HepG2 (cell line): Measurements from ENCODE around the gene PRDX5. TPM values are rescaled to one million over a fixed set of nuclear protein-coding genes. Genes with fewer than 3 reads are reported as not detected.

ENCODE experiments used
- AKAP8 ChIP-seq: sonication (generic); formaldehyde crosslinking; IDR thresholded peaks from 2 replicates; pipeline ENCODE4 v1.5.1; 2020; ENCODE audit warnings: mild to moderate bottlenecking, missing genetic modification reagents
- ATF3 ChIP-seq: sonication (generic); formaldehyde crosslinking; IDR thresholded peaks from 2 replicates; pipeline ENCODE4 v1.4.0; 2020; ENCODE audit warnings: missing genetic modification reagents
- BATF2 ChIP-seq: sonication (generic); formaldehyde crosslinking; IDR thresholded peaks from 2 replicates; pipeline ENCODE4 v1.8.0; 2022; ENCODE audit warnings: mild to moderate bottlenecking, missing genetic modification reagents, moderate library complexity
- BHLHE40 ChIP-seq: IDR thresholded peaks from 2 replicates; pipeline ENCODE4 v1.6.1; 2011; ENCODE audit warnings: low read length, improper control_type of control experiment
- DDIT3 ChIP-seq: sonication (generic); formaldehyde crosslinking; IDR thresholded peaks from 2 replicates; pipeline ENCODE4 v1.4.0; 2020; ENCODE audit warnings: mild to moderate bottlenecking, missing genetic modification reagents
- E2F5 ChIP-seq: sonication (generic); formaldehyde crosslinking; conservative IDR thresholded peaks from 2 replicates; pipeline ENCODE4 v1.4.0; 2020; ENCODE audit warnings: missing genetic modification reagents
- ELF1 ChIP-seq: sonication (generic); formaldehyde crosslinking; IDR thresholded peaks from 2 replicates; pipeline ENCODE4 v1.4.0; 2020; ENCODE audit warnings: missing genetic modification reagents
- IRF9 ChIP-seq: sonication (generic); formaldehyde crosslinking; IDR thresholded peaks from 2 replicates; pipeline ENCODE4 v1.8.0; 2022; ENCODE audit warnings: missing genetic modification reagents, mild to moderate bottlenecking, borderline replicate concordance
- ISX ChIP-seq: sonication (generic); formaldehyde crosslinking; conservative IDR thresholded peaks from 2 replicates; pipeline ENCODE4 v1.5.0; 2020; ENCODE audit warnings: missing genetic modification reagents
- JARID2 ChIP-seq: sonication (generic); formaldehyde crosslinking; IDR thresholded peaks from 2 replicates; pipeline ENCODE4 v1.8.1; 2023; ENCODE audit warnings: missing genetic modification reagents, inconsistent platforms; ENCODE audit not compliant: insufficient replicate concordance
- JDP2 ChIP-seq: sonication (generic); formaldehyde crosslinking; IDR thresholded peaks from 2 replicates; pipeline ENCODE4 v1.8.1; 2022; ENCODE audit warnings: missing genetic modification reagents, borderline replicate concordance
- KDM6A ChIP-seq: IDR thresholded peaks from 2 replicates; pipeline ENCODE4 v1.6.1; 2016; ENCODE audit warnings: low read depth
- MTERF4 ChIP-seq: sonication (generic); formaldehyde crosslinking; IDR thresholded peaks from 2 replicates; pipeline ENCODE4 v1.8.0; 2023; ENCODE audit warnings: mild to moderate bottlenecking, missing genetic modification reagents
- PITX1 ChIP-seq: sonication (generic); formaldehyde crosslinking; IDR thresholded peaks from 2 replicates; pipeline ENCODE4 v1.5.1; 2020; ENCODE audit warnings: mild to moderate bottlenecking, missing genetic modification reagents
- SCMH1 ChIP-seq: sonication (generic); formaldehyde crosslinking; IDR thresholded peaks from 2 replicates; pipeline ENCODE4 v1.9.0; 2021; ENCODE audit warnings: missing genetic modification reagents, mild to moderate bottlenecking, borderline replicate concordance
- SNAPC2 ChIP-seq: sonication (generic); formaldehyde crosslinking; IDR thresholded peaks from 2 replicates; pipeline ENCODE4 v1.8.1; 2022; ENCODE audit warnings: mild to moderate bottlenecking, missing genetic modification reagents
- THAP11 ChIP-seq: IDR thresholded peaks from 2 replicates; pipeline ENCODE4 v1.6.1; 2016; ENCODE audit warnings: missing biosample characterization, missing genetic modification reagents
- TMF1 ChIP-seq: sonication (generic); formaldehyde crosslinking; IDR thresholded peaks from 2 replicates; pipeline ENCODE4 v1.8.1; 2022; ENCODE audit warnings: low read depth, missing genetic modification reagents
- TRIM24 ChIP-seq: sonication (generic); formaldehyde crosslinking; IDR thresholded peaks from 2 replicates; pipeline ENCODE4 v1.8.0; 2022; ENCODE audit warnings: mild to moderate bottlenecking, missing genetic modification reagents
- U2AF1 ChIP-seq: fragments of 200-400 bp; formaldehyde crosslinking; optimal IDR thresholded peaks from 2 replicates; pipeline ENCODE3; 2017; ENCODE audit warnings: mild to moderate bottlenecking, low read depth, low read length
- ZNF10 ChIP-seq: sonication (generic); formaldehyde crosslinking; IDR thresholded peaks from 2 replicates; pipeline ENCODE4 v1.4.0; 2020; ENCODE audit warnings: mild to moderate bottlenecking, low read depth, missing genetic modification reagents, borderline replicate concordance
- ZNF292 ChIP-seq: sonication (generic); formaldehyde crosslinking; IDR thresholded peaks from 2 replicates; pipeline ENCODE4 v1.8.1; 2022; ENCODE audit warnings: mild to moderate bottlenecking, low read depth, missing genetic modification reagents, borderline replicate concordance
- ZNF549 ChIP-seq: sonication (generic); formaldehyde crosslinking; IDR thresholded peaks from 2 replicates; pipeline ENCODE4 v1.5.0; 2020; ENCODE audit warnings: missing genetic modification reagents
- ZNF567 ChIP-seq: sonication (generic); formaldehyde crosslinking; IDR thresholded peaks from 2 replicates; pipeline ENCODE4 v1.8.1; 2023; ENCODE audit warnings: mild to moderate bottlenecking, missing genetic modification reagents, borderline replicate concordance
- ZNF777 ChIP-seq: sonication (generic); formaldehyde crosslinking; IDR thresholded peaks from 2 replicates; pipeline ENCODE4 v1.4.0; 2020; ENCODE audit warnings: missing genetic modification reagents
- polyA plus RNA-seq, 8 experiments: library from polyadenylated mRNA; depleted of rRNA in 3 of 8; stranded (reverse) in 7 of 8; unstranded in 1 of 8; fragments of >200 nt; fragmentation: Illumina TruSeq in 4 of 8; extraction: Trizol in 4 of 8; gene quantifications; 2 replicates each; pipeline versions ENCODE4 v1.2.1 to v1.2.3, GENCODE V29; 2011 to 2016; ENCODE audit warnings: low read depth in 4 of 8, missing spikeins in 1 of 8, mixed read lengths in 1 of 8; ENCODE audit not compliant: insufficient read depth in 1 of 8
- total RNA-seq, 5 experiments: library from RNA; depleted of rRNA; stranded (reverse); fragments of >200 nt; fragmentation: Illumina TruSeq; extraction: Trizol; gene quantifications; 2 replicates each; pipeline ENCODE4 v1.2.3, GENCODE V29; 2016; ENCODE audit warnings: low read depth in 1 of 5

The PRDX5 gene
- total and polyA plus RNA-seq, 2 of the 13 experiments (the other 11 are each of a cell fraction or from before 2014, with no cell fraction given): 215 to 311 TPM

GRCh38 chr11:64269540-64270220 lies 48.2 kb upstream of the PRDX5 start (continued):
- TF ChIP-seq ELF1 (CRISPR knock-in tag) (peak; percentile 100), ZNF549 (CRISPR knock-in tag) (no peak), TMF1 (CRISPR knock-in tag) (no peak; the same call in 1 of the 2 replicates), ZNF777 (no peak; the same call in 1 of the 2 replicates), PITX1 (peak; percentile 41; the same call in 1 of the 2 replicates), ZNF10 (CRISPR knock-in tag) (no peak), JARID2 (CRISPR knock-in tag) (no peak), E2F5 (no peak), KDM6A (CRISPR knock-in tag) (no peak), ATF3 (CRISPR knock-in tag) (peak; percentile 59; the same call in 1 of the 2 replicates), JDP2 (CRISPR knock-in tag) (no peak), SCMH1 (CRISPR knock-in tag) (no peak), U2AF1 (peak; percentile 46), BATF2 (CRISPR knock-in tag) (no peak; the same call in 1 of the 2 replicates), ZNF292 (CRISPR knock-in tag) (no peak), AKAP8 (CRISPR knock-in tag) (peak; percentile 54; the same call in 1 of the 2 replicates), DDIT3 (no peak), THAP11 (CRISPR knock-in tag) (peak; percentile 97), IRF9 (CRISPR knock-in tag) (no peak), ISX (CRISPR knock-in tag) (no peak), SNAPC2 (CRISPR knock-in tag) (peak; percentile 66; the same call in 1 of the 2 replicates), ZNF567 (CRISPR knock-in tag) (no peak), MTERF4 (CRISPR knock-in tag) (no peak), TRIM24 (CRISPR knock-in tag) (no peak), BHLHE40 (no peak)
